Epidermal melanocyte (primary cell): Measurements from ENCODE around the gene SLC25A47.

ENCODE experiments used
- DNase-seq: peaks from one replicate; pipeline ENCODE4 v3.0.0; 2011; ENCODE audit warnings: low spot score; ENCODE audit not compliant: insufficient read length

Gene SLC25A47

GRCh38 chr14:100322138-100322957, 791 bp upstream of the SLC25A47 start:
- DNase-seq, result no peak

- no peak for DNase-seq
Observed at GRCh38 chr14:100323942-100324307, 786 bp downstream of the SLC25A47 start.

- DNase-seq, result no peak
Observed at GRCh38 chr14:100325231-100325632, 2.1 kb downstream of the SLC25A47 start.

- DNase-seq, result no peak
Observed at GRCh38 chr14:100325958-100326357, 2.8 kb downstream of the SLC25A47 start.

- DNase-seq, result no peak
Observed at GRCh38 chr14:100327128-100327527, 4.0 kb downstream of the SLC25A47 start.

GRCh38 chr14:100328495-100329163, 5.5 kb downstream of the SLC25A47 start:
- DNase-seq, result no peak

- DNase-seq, result no peak
Observed at GRCh38 chr14:100329233-100330006, 6.3 kb downstream of the SLC25A47 start.

GRCh38 chr14:100330007-100330344, 6.8 kb downstream of the SLC25A47 start:
- DNase-seq, result no peak

- DNase-seq, result no peak
Observed at GRCh38 chr14:100330388-100330931, 7.3 kb downstream of the SLC25A47 start.

GRCh38 chr14:100332071-100332639, 9.0 kb downstream of the SLC25A47 start:
- DNase-seq, result no peak

GRCh38 chr14:100332797-100333196, 9.7 kb downstream of the SLC25A47 start:
- DNase-seq, result no peak

- no peak for DNase-seq
Observed at GRCh38 chr14:100333311-100333710, 10.2 kb downstream of the SLC25A47 start.

- DNase-seq, result no peak
Observed at GRCh38 chr14:100333827-100334226, 10.7 kb downstream of the SLC25A47 start.

GRCh38 chr14:100334904-100335303, 11.8 kb downstream of the SLC25A47 start:
- DNase-seq, result no peak

GRCh38 chr14:100336618-100337530, 13.7 kb downstream of the SLC25A47 start:
- DNase-seq, result no peak

GRCh38 chr14:100339766-100340422, 16.8 kb downstream of the SLC25A47 start:
- DNase-seq, result no peak

- no peak for DNase-seq
Observed at GRCh38 chr14:100340423-100340813, 17.3 kb downstream of the SLC25A47 start.

GRCh38 chr14:100341301-100342031, 18.3 kb downstream of the SLC25A47 start:
- DNase-seq, result peak; percentile 61

GRCh38 chr14:100342195-100342594, 19.1 kb downstream of the SLC25A47 start:
- DNase-seq, result no peak
